ENCODE data around the gene IFNA7.

- TF ChIP-seq CTCF (conservative IDR thresholded peaks at IDR 0.05 in 1 of 2, IDR thresholded peaks at IDR 0.05 in 1 of 2; ENCODE audit: low read depth in 1 of 2, low read length in 2 of 2) (no peak), EZH2 (IDR thresholded peaks at IDR 0.05; ENCODE audit: low read length, missing control alignments) (no peak)
Observed at GRCh38 chr9:21234153-21234687, 32.2 kb upstream of the IFNA7 start.
